HG03575 (cell line): ENCODE measurements around the gene KHDC1.
"Not testable (repeated sequence)": the region's sequence is repeated elsewhere in the genome, so short reads cannot be mapped to it uniquely, and the experiment has no call there.

ENCODE experiments used
- ATAC-seq: cut with Tn5 transposase; IDR thresholded peaks from one replicate; pipeline ENCODE4 v1.9.1; 2021; ENCODE audit not compliant: unreplicated experiment, insufficient number of reproducible peaks, low FRiP score; ENCODE audit errors: extremely low read depth

The KHDC1 gene, protein sequence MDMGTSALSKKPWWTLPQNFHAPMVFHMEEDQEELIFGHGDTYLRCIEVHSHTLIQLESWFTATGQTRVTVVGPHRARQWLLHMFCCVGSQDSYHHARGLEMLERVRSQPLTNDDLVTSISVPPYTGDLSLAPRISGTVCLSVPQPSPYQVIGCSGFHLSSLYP

DNA sequence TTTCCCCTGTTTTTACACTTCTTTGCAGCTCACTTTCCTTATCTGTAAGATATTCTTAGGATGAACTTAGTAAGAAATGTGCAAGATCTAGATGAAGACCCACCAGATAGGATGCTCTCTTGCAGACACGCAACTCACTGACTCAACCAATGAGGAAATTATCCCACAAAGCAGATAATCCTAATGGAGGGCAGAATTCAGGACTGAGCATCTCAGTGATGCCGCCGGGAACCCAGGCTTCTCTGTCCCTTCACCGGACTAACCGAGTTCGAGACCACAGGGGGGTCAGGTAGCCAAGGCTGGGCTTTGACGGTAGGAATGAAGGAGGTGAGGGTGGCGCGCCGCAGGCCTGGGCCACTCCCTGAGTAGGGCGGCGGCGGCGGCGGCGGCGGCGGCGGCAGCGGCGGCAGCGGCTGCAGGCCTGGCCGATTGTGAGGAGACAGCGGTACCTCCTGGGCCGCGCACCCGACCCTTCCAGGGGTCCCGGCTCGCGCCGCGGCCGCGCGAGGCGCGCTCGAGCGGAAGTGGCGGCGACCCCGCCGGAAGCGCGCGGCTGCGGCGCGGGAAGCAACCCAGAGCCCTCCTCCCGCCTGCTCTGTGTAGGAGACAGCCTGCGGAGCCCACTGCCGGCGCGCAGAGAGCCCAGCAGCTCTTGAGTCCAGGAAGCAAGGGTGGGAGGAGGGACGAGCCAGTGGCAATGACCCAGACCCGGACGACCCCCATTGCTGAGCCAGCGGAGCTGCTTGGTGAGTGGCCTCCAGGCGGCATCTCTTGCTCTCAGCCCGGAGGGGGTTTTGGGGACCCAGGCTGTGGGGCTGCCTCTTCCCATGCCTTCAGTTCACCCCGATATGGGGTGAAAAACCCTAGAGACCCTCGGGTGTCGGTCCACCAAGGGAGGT is at the start of gene KHDC1:
TSS of gene KHDC1 (minus strand) at position 526 of the 899 bp plus-strand sequence. CDS start 20,679 bp downstream, outside the sequence.
- peak; percentile 57 for ATAC-seq

DNA sequence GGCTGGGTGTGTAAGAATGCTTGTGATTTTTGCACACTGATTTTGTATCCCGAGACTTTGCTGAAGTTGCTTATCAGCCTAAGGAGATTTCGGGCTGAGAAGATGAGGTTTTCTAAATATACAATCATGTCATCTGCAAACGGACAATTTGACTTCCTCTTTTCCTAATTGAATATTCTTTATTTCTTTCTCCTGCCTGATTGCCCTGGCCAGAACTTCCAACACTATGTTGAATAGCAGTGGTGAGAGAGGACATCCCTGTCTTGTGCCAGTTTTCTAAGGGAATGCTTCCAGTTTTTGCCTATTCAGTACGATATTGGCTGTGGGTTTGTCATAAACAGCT is 47.5 kb upstream of the KHDC1 start:
- not testable (repeated sequence) for ATAC-seq

DNA sequence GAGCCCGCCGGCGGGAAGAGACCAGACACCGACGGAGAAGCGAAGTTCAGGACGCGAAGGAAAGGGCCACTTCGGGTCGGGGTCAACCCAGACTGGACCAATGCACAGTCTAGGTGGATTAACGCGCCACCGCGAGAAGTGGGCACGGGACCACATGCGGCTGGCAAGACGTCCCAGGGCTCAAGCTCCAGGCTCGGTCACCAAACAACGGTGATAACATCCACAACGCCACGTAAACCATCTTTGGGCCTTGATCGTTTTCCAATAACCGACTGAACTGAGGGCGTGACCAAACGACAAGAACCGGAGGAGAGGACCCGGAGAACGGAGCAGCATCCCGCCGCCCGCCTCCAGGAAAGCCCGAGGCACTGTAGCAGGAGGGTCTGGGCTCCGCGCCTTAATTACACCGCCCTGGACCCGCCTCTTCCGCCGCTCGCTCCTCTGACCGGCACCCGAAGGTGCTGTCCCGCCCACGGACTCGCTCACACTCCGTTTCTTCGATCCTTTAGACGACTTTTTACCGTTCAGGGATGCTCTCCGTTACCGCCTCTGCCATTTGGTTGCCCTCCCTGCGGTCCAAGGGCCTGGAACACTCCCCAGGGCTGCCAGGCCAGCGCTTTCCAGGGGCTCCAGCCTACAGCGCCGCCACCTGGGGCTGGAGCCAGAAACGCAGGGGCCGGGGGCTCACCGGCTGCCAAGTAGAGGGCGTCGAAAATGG is 46.9 kb upstream of the KHDC1 start:
- peak; percentile 70 for ATAC-seq

DNA sequence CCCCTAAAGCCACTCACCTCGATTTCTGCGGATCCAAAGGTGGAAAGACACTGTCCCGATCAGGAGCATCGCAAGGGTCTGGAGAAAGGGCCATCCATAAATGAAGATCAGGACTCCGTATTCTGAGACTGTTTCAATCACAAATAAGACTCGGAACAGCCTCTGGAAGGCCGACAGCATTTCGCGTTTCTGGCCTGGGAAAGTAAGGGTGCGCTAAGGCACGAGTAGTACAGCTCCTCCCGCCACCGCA is 46.5 kb upstream of the KHDC1 start:
- peak; percentile 22 for ATAC-seq

DNA sequence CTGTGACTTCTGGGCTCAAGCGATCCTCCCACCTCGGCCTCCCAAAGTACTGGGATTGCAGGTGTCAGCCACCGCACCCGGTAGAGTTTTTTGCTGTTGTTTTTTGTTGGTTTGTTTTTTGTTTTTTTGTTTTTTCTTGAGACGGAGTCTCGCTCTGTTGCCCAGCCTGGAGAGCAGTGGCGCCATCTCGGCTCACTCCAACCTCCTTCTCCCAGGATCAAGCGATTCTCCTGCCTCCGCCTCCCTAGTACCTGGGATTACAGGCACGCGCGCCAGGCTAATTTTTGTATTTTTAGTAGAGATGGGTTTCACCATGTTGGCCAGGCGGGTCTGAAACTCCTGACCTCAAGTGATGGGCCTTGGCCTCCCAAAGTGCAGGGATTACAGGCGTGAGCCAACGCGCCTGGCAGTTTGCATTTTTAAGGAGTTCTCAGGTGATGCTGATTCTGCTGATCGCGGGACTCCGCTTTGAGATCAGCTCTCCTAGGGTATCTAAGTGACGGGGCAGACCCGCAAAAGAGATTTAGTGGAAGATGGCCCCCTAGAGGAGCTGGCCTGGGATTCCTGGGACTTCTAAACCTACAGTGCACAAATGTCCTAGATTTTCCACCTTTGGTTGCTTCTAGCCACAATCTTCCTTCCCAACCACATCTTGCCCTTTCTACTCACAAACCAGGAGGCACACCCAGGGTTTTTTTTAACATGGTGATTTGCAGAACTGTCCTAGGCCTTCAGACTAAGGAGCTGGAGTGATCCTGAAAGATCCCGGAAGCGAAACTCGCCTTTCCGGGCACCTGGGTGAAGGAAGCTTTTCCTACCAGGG is 45.9 kb upstream of the KHDC1 start:
- no peak for ATAC-seq

DNA sequence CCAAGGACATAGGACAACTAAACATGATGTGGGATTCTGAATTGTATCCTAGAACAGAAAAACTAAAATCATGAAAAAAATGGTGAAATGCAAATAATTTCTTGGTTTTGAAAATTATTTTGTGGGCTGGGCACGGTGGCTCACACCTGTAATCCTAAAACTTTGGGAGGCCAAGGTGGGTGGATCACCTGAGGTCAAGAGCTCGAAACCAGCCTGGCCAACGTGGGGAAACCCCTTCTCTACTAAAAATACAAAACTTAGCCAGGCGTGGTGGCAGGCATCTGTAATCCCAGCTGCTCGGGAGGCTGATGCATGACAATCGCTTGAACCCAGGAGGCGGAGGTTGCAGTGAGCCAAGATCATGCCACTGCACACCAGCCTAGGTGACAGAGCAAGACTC is 40.8 kb upstream of the KHDC1 start:
- not testable (repeated sequence) for ATAC-seq

DNA sequence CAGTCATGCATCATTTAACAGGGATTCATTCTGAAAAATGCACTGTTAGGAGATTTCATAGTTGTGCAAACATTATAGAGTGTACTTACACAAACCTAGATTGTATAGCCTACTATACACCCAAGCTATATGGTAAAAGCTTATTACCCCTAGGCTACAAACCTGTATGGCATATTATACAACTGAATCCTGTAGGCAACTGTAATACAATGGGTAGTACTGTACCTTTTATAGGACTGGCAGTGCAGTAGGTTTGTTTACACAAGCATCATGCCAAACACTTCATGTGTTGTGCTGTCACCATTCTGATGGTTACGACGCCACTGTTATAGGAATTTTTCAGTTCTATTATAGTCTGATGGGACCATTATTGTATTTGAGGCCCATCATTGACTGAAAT is 39.3 kb upstream of the KHDC1 start:
- ATAC-seq: no peak

DNA sequence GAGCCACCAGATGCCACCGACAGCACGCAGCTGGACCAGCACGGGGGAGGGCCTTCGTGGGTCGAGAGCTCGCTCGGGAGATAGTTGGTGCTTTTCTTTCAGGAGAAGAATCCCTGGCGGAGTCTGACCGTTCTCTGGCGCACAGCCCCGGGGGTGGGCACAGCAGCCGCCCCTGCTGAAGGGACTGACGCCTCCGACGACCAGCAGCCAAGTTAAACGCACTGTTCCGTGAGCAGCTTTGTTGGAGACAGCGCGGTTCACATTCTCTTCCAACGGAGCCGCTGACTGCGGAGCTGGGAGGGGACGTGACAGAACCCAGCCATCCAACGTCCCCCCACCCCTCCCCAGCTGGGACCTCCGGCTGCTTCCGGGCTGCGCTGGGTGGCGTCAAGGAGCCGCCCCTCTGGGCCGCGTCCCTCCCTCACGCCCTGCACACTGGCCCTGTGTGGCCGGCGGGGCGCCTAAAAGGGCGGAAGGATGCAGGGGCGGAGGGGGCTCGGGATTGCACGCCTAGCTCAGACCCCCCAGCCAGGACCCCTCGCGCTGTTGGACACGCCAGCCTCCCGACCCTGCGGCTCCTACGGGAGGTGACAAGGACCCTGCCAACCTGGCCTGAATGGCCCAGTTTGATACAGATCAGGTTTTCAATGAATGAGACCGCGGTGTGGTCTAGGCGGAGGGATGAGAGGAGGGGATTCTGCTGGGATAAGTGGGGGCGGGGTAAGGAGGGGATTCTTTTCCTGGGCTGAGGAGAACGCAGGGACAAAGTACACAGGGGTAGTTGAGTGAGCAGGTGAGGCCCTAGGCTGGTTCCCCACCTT is 36.4 kb upstream of the KHDC1 start:
- no peak for ATAC-seq

DNA sequence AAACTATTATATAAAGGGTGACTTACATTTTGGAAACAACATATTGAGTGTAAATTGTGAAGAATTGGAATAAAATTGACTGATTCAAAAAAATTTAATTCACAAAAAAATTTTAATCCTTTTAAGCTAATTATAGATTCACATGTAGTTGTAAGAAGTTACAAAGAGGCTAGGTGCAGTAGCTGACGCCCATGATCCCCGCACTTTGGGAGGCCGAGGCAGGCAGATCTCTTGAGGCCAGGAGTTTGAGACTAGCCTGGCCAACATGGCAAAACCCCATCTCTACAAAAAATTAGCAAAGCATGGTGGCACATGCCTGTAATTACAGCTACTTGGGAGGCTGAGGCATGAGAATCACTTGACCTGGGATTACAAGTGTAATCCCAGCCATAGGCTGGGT is 30.3 kb upstream of the KHDC1 start:
- no peak for ATAC-seq

DNA sequence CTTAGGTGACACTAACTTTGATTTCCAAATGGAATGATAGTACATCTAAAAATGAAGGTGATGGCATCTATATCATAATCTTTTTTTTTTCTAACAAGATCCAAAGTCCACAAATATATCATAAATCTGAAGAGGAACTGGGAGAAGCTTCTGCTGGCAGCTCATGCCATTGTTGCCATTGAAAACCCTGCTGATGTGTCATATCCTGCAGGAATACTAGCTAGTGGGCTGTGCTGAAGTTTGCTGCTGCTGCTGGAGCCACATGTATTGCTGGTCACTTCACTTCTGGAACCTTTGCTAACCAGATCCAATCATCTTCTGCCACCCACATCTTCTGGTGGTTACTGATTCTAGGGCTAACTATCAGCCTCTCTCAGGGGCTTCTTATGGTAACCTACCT is 27.4 kb upstream of the KHDC1 start:
- no peak for ATAC-seq

DNA sequence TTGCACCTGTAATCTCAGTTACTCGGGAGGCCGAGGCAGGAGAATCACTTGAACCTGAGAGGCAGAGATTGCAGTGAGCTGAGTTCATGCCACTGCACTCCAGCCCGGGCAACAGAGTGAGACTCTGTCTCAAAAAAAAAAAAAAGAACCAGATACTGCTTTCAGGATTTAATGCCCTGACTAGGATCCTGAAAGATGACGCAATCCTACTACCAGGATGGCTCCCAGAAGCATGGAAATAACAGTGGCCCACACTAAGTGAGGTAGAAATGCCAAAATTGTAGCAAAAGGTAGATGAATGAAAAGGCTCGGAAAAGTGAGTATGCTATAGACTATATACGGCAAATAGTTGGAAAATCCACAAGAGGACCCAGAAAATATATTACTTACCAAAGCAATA is 23.8 kb upstream of the KHDC1 start:
- no peak for ATAC-seq

DNA sequence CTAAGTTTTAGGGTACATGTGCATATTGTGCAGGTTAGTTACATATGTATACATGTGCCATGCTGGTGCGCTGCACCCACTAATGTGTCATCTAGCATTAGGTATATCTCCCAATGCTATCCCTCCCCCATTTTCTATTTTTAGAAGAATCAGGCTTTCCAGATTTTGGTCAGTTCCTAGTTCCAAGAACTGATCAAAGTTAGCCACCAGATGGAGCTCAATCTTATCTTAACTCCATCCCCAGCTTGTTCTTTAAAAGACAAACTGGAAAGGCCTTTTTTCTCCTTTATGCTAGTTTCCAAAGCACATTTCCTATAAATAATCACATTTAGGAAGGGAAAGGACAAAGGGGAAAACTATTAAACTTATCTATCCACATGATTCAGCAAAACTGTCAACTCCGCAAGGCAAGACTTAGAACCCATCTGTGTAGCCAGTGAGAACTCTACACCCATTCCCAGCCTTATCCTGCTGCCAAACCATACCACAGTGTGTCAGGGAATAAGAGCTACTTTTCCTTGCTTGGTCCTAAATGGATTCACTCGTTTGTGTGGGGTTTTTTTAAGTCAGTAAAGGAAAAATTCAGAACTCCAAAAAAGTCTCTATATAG is 22.8 kb upstream of the KHDC1 start:
- no peak for ATAC-seq

DNA sequence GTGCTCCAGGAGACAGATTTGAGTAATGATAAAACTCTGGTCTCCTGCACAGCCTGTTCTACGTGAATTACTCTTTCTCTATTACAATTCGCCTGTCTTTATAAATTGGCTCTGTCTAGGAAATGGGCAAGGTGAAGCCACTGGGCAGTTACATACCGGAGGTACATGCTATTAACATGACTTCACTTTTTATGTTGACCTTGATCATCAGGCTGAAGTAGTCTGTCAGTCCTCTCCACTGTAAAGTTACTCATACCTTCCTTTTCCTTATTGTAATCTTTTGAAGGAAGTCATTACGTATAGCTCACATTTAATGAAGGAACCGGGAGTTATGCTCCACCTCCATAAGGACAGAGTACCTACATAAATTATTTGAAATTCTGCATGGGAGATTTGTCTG is 19.9 kb upstream of the KHDC1 start:
- ATAC-seq: no peak

DNA sequence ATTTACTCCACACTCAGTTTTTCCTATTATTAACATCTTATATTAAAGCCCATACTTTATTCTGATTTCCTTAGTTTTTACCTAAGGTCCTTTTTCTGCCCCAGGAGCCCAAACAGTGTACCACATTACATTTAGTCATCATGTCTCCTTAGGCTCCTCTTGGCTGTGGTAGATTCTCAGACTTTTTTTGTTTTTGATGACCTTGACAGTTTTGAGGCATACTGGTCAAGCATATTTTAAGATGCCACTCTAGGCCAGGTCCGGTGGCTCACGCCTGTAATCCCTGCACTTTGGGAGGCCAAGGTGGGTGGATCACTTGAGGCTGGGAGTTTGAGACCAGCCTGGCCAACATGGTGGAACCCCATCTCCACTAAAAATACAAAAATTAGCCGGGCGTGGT is 18.7 kb upstream of the KHDC1 start:
- not testable (repeated sequence) for ATAC-seq

DNA sequence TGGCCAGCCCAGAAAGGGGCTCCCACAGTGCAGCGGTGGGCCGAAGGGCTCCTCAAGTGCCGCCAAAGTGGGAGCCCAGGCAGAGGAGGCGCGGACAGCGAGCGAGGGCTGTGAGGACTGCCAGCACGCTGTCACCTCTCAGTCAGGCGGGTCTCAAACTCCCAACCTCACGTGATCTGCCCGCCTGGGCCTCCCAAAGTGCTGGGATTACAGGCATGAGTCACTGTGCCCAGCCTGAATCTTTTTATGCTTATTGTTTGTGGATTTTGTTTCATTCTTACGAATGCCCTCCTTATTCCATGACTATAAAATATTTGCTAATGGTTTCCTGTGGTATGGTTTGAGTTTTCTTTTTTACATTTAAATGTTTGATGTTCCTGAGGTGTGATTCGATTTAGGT is 6.3 kb upstream of the KHDC1 start:
- ATAC-seq: not testable (repeated sequence)

DNA sequence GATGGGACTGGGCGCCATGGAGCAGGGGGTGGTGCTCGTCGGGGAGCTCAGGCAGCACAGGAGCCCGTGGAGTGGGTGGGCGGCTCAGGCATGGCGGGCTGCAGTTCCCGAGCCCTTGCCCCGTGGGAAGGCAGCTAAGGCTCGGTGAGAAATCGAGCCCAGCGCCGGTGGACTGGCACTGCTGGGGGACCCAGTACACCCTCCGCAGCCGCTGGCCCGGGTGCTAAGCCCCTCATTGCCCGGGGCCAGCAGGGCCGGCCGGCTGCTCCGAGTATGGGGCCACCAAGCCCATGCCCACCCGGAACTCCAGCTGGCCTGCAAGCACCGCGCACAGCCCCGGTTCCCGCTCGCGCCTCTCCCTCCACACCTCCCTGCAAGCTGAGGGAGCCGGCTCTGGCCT is 5.9 kb upstream of the KHDC1 start:
- not testable (repeated sequence) for ATAC-seq

DNA sequence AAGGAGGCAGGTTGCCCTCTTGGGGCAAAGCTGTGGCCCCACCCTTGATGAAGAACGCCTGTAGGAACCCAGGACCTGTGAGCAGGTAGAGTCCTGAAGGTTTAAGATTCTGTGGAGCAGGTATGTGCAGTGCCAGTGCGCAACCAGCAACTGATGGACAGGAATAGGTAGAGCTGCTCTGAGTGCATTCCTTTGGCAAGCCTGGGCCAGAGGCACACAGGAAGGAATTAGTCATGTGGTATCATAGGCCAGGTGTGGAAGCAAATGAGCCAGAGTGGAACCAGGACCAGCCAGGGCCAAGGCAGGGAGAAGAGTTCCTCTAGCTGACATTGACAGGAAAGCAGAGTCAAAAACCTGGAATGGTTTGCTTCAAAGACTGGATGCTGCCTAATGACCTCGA is 1.4 kb upstream of the KHDC1 start:
- no peak for ATAC-seq

DNA sequence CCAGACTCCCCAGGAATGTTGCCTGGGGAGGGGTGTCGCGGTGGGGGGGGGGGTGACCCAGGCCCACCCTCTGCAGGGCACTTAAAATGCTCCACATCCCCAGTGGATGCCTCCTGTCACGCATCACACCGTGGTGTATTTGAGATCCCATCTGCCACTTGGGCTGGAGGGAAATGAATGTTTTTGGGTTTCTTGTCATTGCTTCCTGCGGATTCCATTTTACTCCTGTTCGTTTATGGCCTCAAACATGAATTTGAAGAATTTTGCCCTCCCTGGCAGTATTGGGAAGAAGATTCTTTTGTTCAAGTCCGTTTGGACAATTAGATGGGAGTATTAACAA is 544 bp upstream of the KHDC1 start:
- no peak for ATAC-seq
